NCI-H2227 treated with DMSO at 0.1 percent for 48 hours (cell line): ENCODE data around the gene SUCNR1.
"Not testable (repeated sequence)": the region's sequence is repeated elsewhere in the genome, so short reads cannot be mapped to it uniquely, and the experiment has no call there.

Experiments
- DNase-seq: peaks from one replicate; lab custom pipeline; 2025; lab: John Stamatoyannopoulos, UW

Gene SUCNR1

GRCh38 chr3:151871639-151872468 lies 1.6 kb upstream of the SUCNR1 start:
- DNase-seq = peak; percentile 7

DNA sequence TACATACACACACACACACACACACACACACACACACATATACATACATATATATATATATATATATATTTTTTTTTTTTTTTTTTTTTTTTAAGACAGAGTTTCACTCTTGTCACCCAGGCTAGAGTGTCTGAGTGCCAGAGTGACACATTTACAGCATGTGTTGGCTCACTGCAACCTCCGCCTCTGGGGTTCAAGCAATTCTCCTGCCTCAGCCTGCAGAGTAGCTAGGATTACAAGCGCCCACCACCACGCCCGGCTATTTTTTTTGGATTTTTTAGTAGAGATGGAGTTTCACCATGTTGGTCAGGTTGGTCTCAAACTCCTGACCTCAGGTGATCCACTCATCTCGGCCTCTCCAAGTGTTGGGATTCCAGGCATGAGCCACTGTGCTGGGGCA lies 636 bp downstream of the SUCNR1 start:
- not testable (repeated sequence) for DNase-seq

GRCh38 chr3:151875759-151876158 lies 2.3 kb downstream of the SUCNR1 start:
- DNase-seq = no peak

DNA sequence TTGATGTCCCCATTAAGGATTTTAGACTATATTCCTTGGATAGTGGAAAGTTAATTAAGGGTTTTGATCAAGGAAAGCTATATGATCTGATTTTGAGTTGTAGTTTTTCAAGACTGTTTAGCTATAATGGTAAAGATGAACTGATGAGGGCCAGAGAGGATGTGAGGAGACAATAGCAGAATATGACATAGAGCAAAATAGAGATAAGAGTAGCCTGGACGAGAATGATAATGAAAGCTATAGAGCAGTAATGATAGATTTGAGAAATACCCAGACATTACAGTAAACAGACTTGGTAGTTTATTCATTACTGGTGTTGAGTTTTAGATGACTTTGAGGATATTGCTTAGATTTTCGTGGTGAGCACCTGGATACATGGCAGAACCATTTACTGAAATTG lies 3.8 kb downstream of the SUCNR1 start:
- DNase-seq = no peak

DNA sequence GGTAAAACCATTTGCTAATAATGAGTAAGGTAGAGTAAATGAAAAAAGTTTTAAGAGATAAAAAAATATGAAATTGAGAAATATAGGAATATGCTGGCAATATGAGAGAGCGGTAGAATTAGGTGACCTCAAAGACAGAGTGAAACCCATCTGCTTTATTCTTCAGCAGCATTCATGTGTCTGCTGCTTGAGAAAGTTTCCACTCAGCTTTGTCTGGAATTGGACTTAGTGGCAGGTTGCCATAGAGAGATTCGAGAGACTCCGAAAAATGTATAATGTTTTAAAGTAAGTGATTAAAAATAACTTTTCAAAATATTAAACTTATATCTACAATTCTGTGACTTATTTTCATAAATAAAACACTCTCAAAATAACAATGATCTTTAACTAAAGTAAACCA lies 5.0 kb downstream of the SUCNR1 start:
- DNase-seq = no peak

- DNase-seq = no peak
Measured at GRCh38 chr3:151879037-151879436, 5.6 kb downstream of the SUCNR1 start.

DNA sequence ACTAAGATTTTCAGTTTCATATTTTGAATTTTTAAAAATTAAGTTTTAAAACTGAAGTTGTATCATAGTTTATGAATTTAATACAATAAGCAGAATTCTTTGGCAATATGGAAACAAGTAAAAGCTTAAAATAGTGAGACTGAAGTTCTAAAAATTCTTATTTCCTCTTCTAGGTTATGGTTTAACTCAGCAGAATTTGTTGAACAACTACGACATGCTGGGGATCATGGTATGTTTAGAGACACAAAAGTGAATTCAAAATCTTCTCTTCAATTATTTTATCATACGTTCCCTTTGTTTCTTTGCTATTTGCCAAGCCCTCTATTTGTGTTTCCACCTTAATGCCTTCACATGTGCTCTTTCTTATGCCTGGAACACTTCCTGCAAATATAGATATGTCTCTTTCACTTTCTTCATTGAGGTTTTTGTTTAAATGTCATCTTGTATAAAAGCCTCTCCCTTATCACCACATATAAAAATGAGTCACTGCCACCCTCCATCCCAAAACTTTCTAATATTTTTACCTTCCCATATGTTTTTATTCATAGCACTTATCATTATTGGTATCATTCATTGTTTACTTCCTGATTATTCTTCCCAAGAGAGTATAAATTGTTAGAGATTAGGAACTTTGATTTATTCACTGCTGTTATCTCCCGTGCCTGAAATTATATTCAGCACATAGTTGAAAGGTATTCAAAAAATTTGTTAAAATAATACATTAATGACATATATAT lies 6.4 kb downstream of the SUCNR1 start:
- DNase-seq = no peak

DNA sequence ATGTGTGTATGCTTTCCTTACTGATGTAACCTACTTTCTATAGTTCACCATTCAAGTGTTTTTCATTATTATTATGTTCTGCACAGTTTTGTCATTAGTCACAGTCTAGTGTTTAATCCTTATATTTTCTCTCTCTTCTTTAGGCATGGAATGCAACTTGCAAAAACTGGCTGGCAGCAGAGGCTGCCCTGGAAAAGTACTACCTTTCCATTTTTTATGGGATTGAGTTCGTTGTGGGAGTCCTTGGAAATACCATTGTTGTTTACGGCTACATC lies 6.9 kb downstream of the SUCNR1 start:
- DNase-seq = no peak

GRCh38 chr3:151881137-151881536 lies 7.7 kb downstream of the SUCNR1 start:
- no peak for DNase-seq

- not testable (repeated sequence) for DNase-seq
Measured at GRCh38 chr3:151885397-151885796, 12.0 kb downstream of the SUCNR1 start.

- not testable (repeated sequence) for DNase-seq
Measured at GRCh38 chr3:151887450-151888211, 14.2 kb downstream of the SUCNR1 start.

- no peak for DNase-seq
Measured at GRCh38 chr3:151890721-151891141, 17.3 kb downstream of the SUCNR1 start.

- DNase-seq = no peak
Measured at GRCh38 chr3:151891721-151892120, 18.3 kb downstream of the SUCNR1 start.

DNA sequence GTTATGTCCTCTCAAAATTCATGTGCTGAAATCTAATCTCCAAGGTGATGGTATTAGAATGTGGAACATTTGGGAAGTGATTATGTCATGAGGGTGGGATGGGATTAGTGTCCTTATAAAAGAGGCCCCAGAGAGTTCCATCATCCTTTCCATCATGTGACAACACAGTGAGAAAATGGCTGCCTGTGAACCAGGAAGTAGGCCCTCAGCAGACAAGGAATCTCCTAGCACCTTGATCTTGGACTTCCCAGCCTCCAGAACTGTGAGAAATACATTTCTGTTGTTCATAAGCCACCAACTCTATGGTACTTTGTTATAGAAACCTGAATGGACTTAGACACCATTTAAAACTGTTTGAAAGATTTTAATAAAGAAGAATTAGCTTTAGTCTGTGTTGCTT lies 20.8 kb downstream of the SUCNR1 start:
- no peak for DNase-seq

- no peak for DNase-seq
Measured at GRCh38 chr3:151895478-151896241, 22.2 kb downstream of the SUCNR1 start.

DNA sequence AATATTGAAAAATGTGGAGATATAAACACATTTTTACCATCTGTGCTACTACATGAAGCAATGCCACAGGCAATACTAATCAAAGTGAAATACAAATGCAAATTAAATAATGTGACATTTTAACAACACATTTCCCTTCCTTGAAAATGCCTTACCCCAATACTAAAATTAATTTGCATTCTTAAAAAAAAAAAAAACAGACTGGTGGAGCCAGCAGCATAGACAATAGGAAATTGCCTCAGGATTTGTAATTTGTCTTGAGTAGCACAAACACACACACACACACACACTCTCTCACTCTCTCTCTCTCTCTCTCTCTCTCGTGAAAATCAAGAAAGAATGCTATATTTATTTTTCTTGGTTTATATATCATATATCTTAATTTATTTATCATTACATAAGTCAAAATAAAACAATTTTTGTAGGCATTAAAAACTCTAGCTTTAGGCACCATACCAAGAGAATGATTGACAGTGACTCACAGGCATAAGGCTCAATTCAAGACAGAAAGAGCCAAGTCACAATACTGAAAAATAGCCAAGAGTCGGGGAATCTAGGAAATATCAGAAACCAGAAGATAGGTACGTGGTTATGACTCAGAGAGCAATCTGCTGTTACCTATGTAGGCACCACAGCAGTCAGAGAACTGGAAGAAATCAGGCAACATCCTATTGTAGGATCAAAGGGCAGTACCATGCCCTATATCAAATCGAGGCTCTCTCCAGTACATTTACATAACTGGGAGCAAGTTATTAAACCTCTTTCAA lies 23.0 kb downstream of the SUCNR1 start:
- DNase-seq = no peak

DNA sequence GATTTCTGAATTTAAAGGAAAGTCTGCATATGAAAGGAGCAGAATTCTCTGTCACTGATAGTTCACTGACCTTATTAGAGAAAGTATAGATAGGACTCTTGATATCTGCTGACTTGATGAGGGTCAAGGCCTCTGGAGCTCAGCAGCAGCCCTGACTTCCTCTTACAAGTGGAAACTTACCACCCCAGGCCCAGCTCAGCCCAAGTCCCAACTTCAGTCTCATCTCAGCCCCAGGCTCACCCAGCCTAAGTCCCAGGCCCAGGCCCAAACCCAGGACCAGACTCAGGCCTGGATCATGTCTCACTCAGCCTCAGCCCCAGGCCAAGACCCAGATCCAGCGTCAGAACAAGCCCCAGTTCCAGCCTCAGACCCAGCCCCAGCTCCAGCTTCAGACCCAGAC lies 24.7 kb downstream of the SUCNR1 start:
- not testable (repeated sequence) for DNase-seq

- not testable (repeated sequence) for DNase-seq
Measured at GRCh38 chr3:151898564-151899261, 25.3 kb downstream of the SUCNR1 start.

- DNase-seq = no peak
Measured at GRCh38 chr3:151899996-151900395, 26.6 kb downstream of the SUCNR1 start.

- DNase-seq = no peak
Measured at GRCh38 chr3:151900460-151900859, 27.0 kb downstream of the SUCNR1 start.
